Naive B cell (primary cell): Measurements from ENCODE around the gene ZNF609. TPM values are rescaled to one million over a fixed set of nuclear protein-coding genes. Genes with fewer than 3 reads are reported as not detected.
"Not testable (repeated sequence)": the region's sequence is repeated elsewhere in the genome, so short reads cannot be mapped to it uniquely, and the experiment has no call there.

Experiments used
- ATAC-seq, 2 donors: fragments of 150-1000 bp; cut with Tn5 transposase; 2 replicates each; pipeline ENCODE4 v1.10.0; 2021; ENCODE audit warnings: low read depth in 2 of 2, mild to moderate bottlenecking in 2 of 2, moderate library complexity in 2 of 2
- DNase-seq: peaks from one replicate; pipeline ENCODE4 v3.0.0; 2022
- H3K27ac Mint-ChIP-seq, 6 donors: one replicate each; pipeline ENCODE4 v1.8.0; 2020 to 2022; ENCODE audit warnings: mild to moderate bottlenecking in 6 of 6, mixed read lengths in 6 of 6, moderate library complexity in 5 of 6, inconsistent platforms in 2 of 6
- H3K27me3 Mint-ChIP-seq, 3 donors: one replicate each; pipeline ENCODE4 v1.8.0; 2021 to 2022; ENCODE audit warnings: mixed read lengths in 3 of 3, mild to moderate bottlenecking in 1 of 3
- H3K36me3 Mint-ChIP-seq, 2 donors: one replicate each; pipeline ENCODE4 v1.8.0; 2020 to 2022; ENCODE audit warnings: mixed read lengths in 2 of 2, inconsistent platforms in 1 of 2, mild to moderate bottlenecking in 1 of 2
- H3K4me1 Mint-ChIP-seq, 3 donors: one replicate each; pipeline ENCODE4 v1.8.0; 2020 to 2022; ENCODE audit warnings: mixed read lengths in 3 of 3, inconsistent platforms in 1 of 3, mild to moderate bottlenecking in 1 of 3, moderate library complexity in 1 of 3
- H3K4me3 Mint-ChIP-seq, 8 donors: one replicate each; pipeline ENCODE4 v1.8.0; 2020 to 2022; ENCODE audit warnings: mild to moderate bottlenecking in 8 of 8, mixed read lengths in 8 of 8, moderate library complexity in 8 of 8, inconsistent platforms in 2 of 8
- H3K9me3 Mint-ChIP-seq, 7 donors: one replicate each; pipeline ENCODE4 v1.8.0; 2020 to 2022; ENCODE audit warnings: mixed read lengths in 7 of 7, mild to moderate bottlenecking in 5 of 7, inconsistent platforms in 2 of 7, moderate library complexity in 1 of 7
- polyA plus RNA-seq, 6 donors: library from polyadenylated mRNA; unstranded; fragments of 300-500 nt; fragmentation: Illumina TruSeq; gene quantifications; one replicate each; pipeline ENCODE4 v1.2.3, GENCODE V29; 2021; ENCODE audit warnings: low read depth in 6 of 6

The ZNF609 gene
- polyA plus RNA-seq, 6 donors from 2014 or later = 0.83 to 4.4 (median 2.6) TPM

- Mint-ChIP-seq H3K4me3 (no peak overlapping the region), H3K27me3 (no peaks in the 10 kb centered on the region), H3K36me3 (no peaks in the 10 kb centered on the region), H3K9me3 (no peaks in the 10 kb centered on the region), H3K27ac (peak overlapping the region; percentile 15 to 82 (median 67)), H3K4me1 (peaks cover 45 to 66% (median 62%) of the 10 kb centered on the region in 3 donors)
- ATAC-seq (no peak), DNase-seq (no peak)
Measured at GRCh38 chr15:64568765-64569164, 108.4 kb downstream of the ZNF609 start.

- DNase-seq (peak; percentile 33), ATAC-seq (peak; percentile 89 to 90)
- Mint-ChIP-seq H3K4me3 (peak overlapping the region in 5 of 8 donors; percentile 38 to 76 (median 57)), H3K4me1 (peaks cover 43 to 62% (median 57%) of the 10 kb centered on the region in 3 donors), H3K9me3 (no peaks in the 10 kb centered on the region), H3K27me3 (no peaks in the 10 kb centered on the region), H3K27ac (peak overlapping the region; percentile 77 to 96 (median 92)), H3K36me3 (no peaks in the 10 kb centered on the region)
Measured at GRCh38 chr15:64571857-64572291, 111.5 kb downstream of the ZNF609 start.

GRCh38 chr15:64572856-64573255, 112.5 kb downstream of the ZNF609 start:
- Mint-ChIP-seq H3K36me3 (no peaks in the 10 kb centered on the region), H3K4me1 (peaks cover 43 to 62% (median 54%) of the 10 kb centered on the region in 3 donors), H3K27me3 (no peaks in the 10 kb centered on the region), H3K9me3 (no peaks in the 10 kb centered on the region), H3K4me3 (peak overlapping the region in 1 of 8 donors; percentile 34), H3K27ac (peak overlapping the region in 4 of 6 donors; percentile 68 to 96 (median 70))
- DNase-seq = no peak
- no peak for ATAC-seq

GRCh38 chr15:64574301-64575017, 114.1 kb downstream of the ZNF609 start:
- Mint-ChIP-seq H3K36me3 (no peaks in the 10 kb centered on the region), H3K4me1 (peaks cover 30 to 46% (median 43%) of the 10 kb centered on the region in 3 donors), H3K9me3 (peaks cover 0 to 3% (median 0%) of the 10 kb centered on the region in 7 donors), H3K27ac (peak overlapping the region; percentile 10 to 86 (median 68)), H3K4me3 (peak overlapping the region in 1 of 8 donors; percentile 8), H3K27me3 (no peaks in the 10 kb centered on the region)
- DNase-seq (no peak), ATAC-seq (no peak)

- Mint-ChIP-seq H3K27ac (peak overlapping the region in 1 of 6 donors; percentile 47), H3K4me1 (peaks cover 0 to 12% (median 6%) of the 10 kb centered on the region in 3 donors), H3K27me3 (no peaks in the 10 kb centered on the region), H3K9me3 (peaks cover 0 to 21% (median 19%) of the 10 kb centered on the region in 7 donors), H3K36me3 (peaks cover 5% of the 10 kb centered on the region in 2 donors), H3K4me3 (no peak overlapping the region)
- no peak for DNase-seq
- ATAC-seq = no peak
Measured at GRCh38 chr15:64580696-64581407, 120.5 kb downstream of the ZNF609 start.

GRCh38 chr15:64581408-64581761, 121.0 kb downstream of the ZNF609 start:
- ATAC-seq (no peak), DNase-seq (no peak)
- Mint-ChIP-seq H3K36me3 (peaks cover 5% of the 10 kb centered on the region in 2 donors), H3K4me1 (peaks cover 2 to 12% (median 8%) of the 10 kb centered on the region in 3 donors), H3K4me3 (no peak overlapping the region), H3K27me3 (no peaks in the 10 kb centered on the region), H3K9me3 (peaks cover 0 to 21% (median 19%) of the 10 kb centered on the region in 7 donors), H3K27ac (no peak overlapping the region)

GRCh38 chr15:64582202-64582601, 121.8 kb downstream of the ZNF609 start:
- peaks cover 5% of the 10 kb centered on the region in 2 donors for H3K36me3 Mint-ChIP-seq
- H3K4me1 Mint-ChIP-seq = peaks cover 4 to 15% (median 12%) of the 10 kb centered on the region in 3 donors
- no peaks in the 10 kb centered on the region for H3K27me3 Mint-ChIP-seq
- H3K4me3 Mint-ChIP-seq = no peak overlapping the region
- H3K9me3 Mint-ChIP-seq = peaks cover 0 to 21% (median 19%) of the 10 kb centered on the region in 7 donors
- ATAC-seq = no peak
- H3K27ac Mint-ChIP-seq = no peak overlapping the region
- no peak for DNase-seq

GRCh38 chr15:64583519-64583918, 123.1 kb downstream of the ZNF609 start:
- no peak for ATAC-seq
- H3K9me3 Mint-ChIP-seq = peaks cover 0 to 21% (median 19%) of the 10 kb centered on the region in 7 donors
- H3K36me3 Mint-ChIP-seq = peaks cover 5% of the 10 kb centered on the region in 2 donors
- no peak for DNase-seq
- H3K4me1 Mint-ChIP-seq = peaks cover 4 to 21% (median 12%) of the 10 kb centered on the region in 3 donors
- H3K27me3 Mint-ChIP-seq = no peaks in the 10 kb centered on the region
- H3K4me3 Mint-ChIP-seq = no peak overlapping the region
- H3K27ac Mint-ChIP-seq = peak overlapping the region in 3 of 6 donors; percentile 26 to 75 (median 71)

- H3K27me3 Mint-ChIP-seq = no peaks in the 10 kb centered on the region
- peaks cover 0 to 21% (median 18%) of the 10 kb centered on the region in 7 donors for H3K9me3 Mint-ChIP-seq
- no peak overlapping the region for H3K4me3 Mint-ChIP-seq
- peaks cover 4 to 21% (median 12%) of the 10 kb centered on the region in 3 donors for H3K4me1 Mint-ChIP-seq
- peaks cover 5% of the 10 kb centered on the region in 2 donors for H3K36me3 Mint-ChIP-seq
- DNase-seq (no peak), ATAC-seq (no peak)
- H3K27ac Mint-ChIP-seq = peak overlapping the region in 2 of 6 donors; percentile 26 to 71
Measured at GRCh38 chr15:64583983-64584382, 123.6 kb downstream of the ZNF609 start.

GRCh38 chr15:64586259-64586870, 126.0 kb downstream of the ZNF609 start:
- DNase-seq (no peak), ATAC-seq (no peak)
- no peaks in the 10 kb centered on the region for H3K27me3 Mint-ChIP-seq
- no peak overlapping the region for H3K4me3 Mint-ChIP-seq
- H3K27ac Mint-ChIP-seq = no peak overlapping the region
- no peaks in the 10 kb centered on the region for H3K36me3 Mint-ChIP-seq
- peaks cover 4 to 27% (median 12%) of the 10 kb centered on the region in 3 donors for H3K4me1 Mint-ChIP-seq
- H3K9me3 Mint-ChIP-seq = peaks cover 0 to 8% (median 4%) of the 10 kb centered on the region in 7 donors

- Mint-ChIP-seq H3K27me3 (no peaks in the 10 kb centered on the region), H3K9me3 (peaks cover 0 to 5% (median under 1%) of the 10 kb centered on the region in 7 donors), H3K27ac (peak overlapping the region in 3 of 6 donors; percentile 8 to 57 (median 23)), H3K36me3 (no peaks in the 10 kb centered on the region), H3K4me1 (peaks cover 4 to 27% (median 12%) of the 10 kb centered on the region in 3 donors), H3K4me3 (no peak overlapping the region)
- DNase-seq (no peak), ATAC-seq (no peak)
Measured at GRCh38 chr15:64586984-64587383, 126.6 kb downstream of the ZNF609 start.

GRCh38 chr15:64589435-64590084, 129.2 kb downstream of the ZNF609 start:
- no peaks in the 10 kb centered on the region for H3K9me3 Mint-ChIP-seq
- no peak overlapping the region for H3K27ac Mint-ChIP-seq
- H3K36me3 Mint-ChIP-seq = no peaks in the 10 kb centered on the region
- peaks cover 0 to 26% (median 8%) of the 10 kb centered on the region in 3 donors for H3K4me1 Mint-ChIP-seq
- H3K4me3 Mint-ChIP-seq = no peak overlapping the region
- no peaks in the 10 kb centered on the region for H3K27me3 Mint-ChIP-seq
- DNase-seq = no peak
- ATAC-seq = no peak

GRCh38 chr15:64592845-64593244, 132.5 kb downstream of the ZNF609 start:
- not testable (repeated sequence) for H3K36me3 Mint-ChIP-seq, H3K4me3 Mint-ChIP-seq, ATAC-seq

More at GRCh38 chr15:64592845-64593244, 132.5 kb downstream of the ZNF609 start:
- H3K27me3 Mint-ChIP-seq, H3K27ac Mint-ChIP-seq, H3K9me3 Mint-ChIP-seq, DNase-seq: not testable (repeated sequence)
- H3K4me1 Mint-ChIP-seq = peaks cover 17 to 26% (median 24%) of the 10 kb centered on the region in 3 donors
